Activated naive CD8-positive, alpha-beta T cell treated with anti-CD3 and anti-CD28 coated beads, Interleukin-2, amount 50 U/mL, for 16 hours (primary cell): ENCODE results near the gene ALDOB.

Source experiments
- DNase-seq: peaks from one replicate; pipeline ENCODE4 v3.0.0-alpha.2; 2020; ENCODE audit warnings: low read depth, low spot score

The ALDOB gene

GRCh38 chr9:101435601-101436079 is at the start of gene ALDOB:
Gene ALDOB (minus strand): TSS chr9:101435774. CDS start chr9:101430887, 4,887 bp downstream.
- DNase-seq, result no peak

GRCh38 chr9:101484046-101484445 is 48.5 kb upstream of the ALDOB start:
- no peak for DNase-seq

GRCh38 chr9:101481261-101481660 is 45.7 kb upstream of the ALDOB start:
- DNase-seq, result no peak

- DNase-seq, result no peak
Measured at GRCh38 chr9:101480386-101480785, 44.8 kb upstream of the ALDOB start.

GRCh38 chr9:101479338-101480030 is 43.9 kb upstream of the ALDOB start:
- DNase-seq, result no peak

- DNase-seq, result no peak
Measured at GRCh38 chr9:101478906-101479305, 43.3 kb upstream of the ALDOB start.

- no peak for DNase-seq
Measured at GRCh38 chr9:101478444-101478843, 42.9 kb upstream of the ALDOB start.

- no peak for DNase-seq
Measured at GRCh38 chr9:101477736-101478135, 42.2 kb upstream of the ALDOB start.

- no peak for DNase-seq
Measured at GRCh38 chr9:101477214-101477613, 41.6 kb upstream of the ALDOB start.

- no peak for DNase-seq
Measured at GRCh38 chr9:101476576-101477208, 41.1 kb upstream of the ALDOB start.

GRCh38 chr9:101472891-101473290 is 37.3 kb upstream of the ALDOB start:
- DNase-seq, result no peak

GRCh38 chr9:101470929-101471328 is 35.4 kb upstream of the ALDOB start:
- no peak for DNase-seq

GRCh38 chr9:101470021-101470420 is 34.4 kb upstream of the ALDOB start:
- DNase-seq, result no peak

GRCh38 chr9:101469026-101469425 is 33.5 kb upstream of the ALDOB start:
- DNase-seq, result no peak

- DNase-seq, result no peak
Measured at GRCh38 chr9:101468116-101468515, 32.5 kb upstream of the ALDOB start.

GRCh38 chr9:101467690-101468089 is 32.1 kb upstream of the ALDOB start:
- DNase-seq, result no peak

GRCh38 chr9:101466863-101467262 is 31.3 kb upstream of the ALDOB start:
- no peak for DNase-seq

- DNase-seq, result no peak
Measured at GRCh38 chr9:101465326-101465915, 29.8 kb upstream of the ALDOB start.

GRCh38 chr9:101463397-101463796 is 27.8 kb upstream of the ALDOB start:
- DNase-seq, result no peak

GRCh38 chr9:101462558-101462957 is 27.0 kb upstream of the ALDOB start:
- DNase-seq, result no peak

GRCh38 chr9:101460965-101461364 is 25.4 kb upstream of the ALDOB start:
- no peak for DNase-seq

GRCh38 chr9:101458963-101459631 is 23.5 kb upstream of the ALDOB start:
- DNase-seq, result no peak
